Spinal cord (tissue), 10 donors: ENCODE measurements around the gene SETD2. TPM values are rescaled to one million over a fixed set of nuclear protein-coding genes. Genes with fewer than 3 reads are reported as not detected.

ENCODE experiments used
- DNase-seq, 6 donors: peaks; one replicate each; pipeline versions ENCODE4 v3.0.0 to v3.0.0-alpha.2; 2013 to 2015; ENCODE audit warnings: low spot score in 6 of 6, low read depth in 4 of 6
- H3K27ac ChIP-seq: one replicate; pipeline ENCODE4 v1.5.1; 2013; ENCODE audit warnings: low read depth, low read length, control low read depth
- H3K27me3 ChIP-seq: one replicate; pipeline ENCODE4 v1.6.1; 2013; ENCODE audit warnings: low read length; ENCODE audit not compliant: control insufficient read depth, insufficient read depth
- H3K36me3 ChIP-seq: one replicate; pipeline ENCODE4 v1.6.1; 2013; ENCODE audit warnings: low read length; ENCODE audit not compliant: control insufficient read depth, insufficient read depth
- H3K4me1 ChIP-seq: one replicate; pipeline ENCODE4 v1.6.1; 2013; ENCODE audit warnings: low read length; ENCODE audit not compliant: control insufficient read depth, insufficient read depth
- H3K4me3 ChIP-seq: one replicate; pipeline ENCODE4 v1.5.1; 2013; ENCODE audit warnings: low read depth, low read length, control low read depth
- H3K9me3 ChIP-seq: one replicate; pipeline ENCODE4 v1.6.1; 2013; ENCODE audit warnings: low read length; ENCODE audit not compliant: control insufficient read depth, insufficient read depth
- WGBS: methylation state at CpG from one replicate; pipeline ENCODE4 v1.1.5; 2013; ENCODE audit warnings: missing lambda C conversion rate; ENCODE audit not compliant: insufficient coverage; 5-methylcytosine and 5-hydroxymethylcytosine counted together
- polyA plus RNA-seq, 2 donors: library from polyadenylated mRNA; unstranded; fragments of 120-200 nt; gene quantifications; one replicate each; pipeline ENCODE4 v1.2.1, GENCODE V29; 2013; ENCODE audit not compliant: insufficient read length in 2 of 2
- total RNA-seq, 2 donors: library from RNA; depleted of rRNA in 1 of 2; stranded (reverse); fragments of 120-200 nt in 1 of 2; fragments of >200 nt in 1 of 2; gene quantifications; one replicate each; pipeline versions ENCODE4 v1.2.3 to v1.2.4, GENCODE V29; 2013 to 2014
- donor health status: healthy.

The SETD2 gene
- total and polyA plus RNA-seq, 4 donors = 39.9 to 72.0 (median 51.0) TPM

- Histone ChIP-seq H3K4me1 (no peaks in the 10 kb centered on the region), H3K27ac (no peak overlapping the region), H3K9me3 (no peaks in the 10 kb centered on the region), H3K4me3 (no peak overlapping the region), H3K27me3 (no peaks in the 10 kb centered on the region), H3K36me3 (peaks cover 87% of the 10 kb centered on the region)
- WGBS = 95% methylated on average over 14 of the region's 14 CpGs
- no peak for DNase-seq
Observed at GRCh38 chr3:46999516-47000197, 164.3 kb downstream of the SETD2 start.

- H3K4me1 ChIP-seq = no peaks in the 10 kb centered on the region
- no peak overlapping the region for H3K4me3 ChIP-seq
- peaks cover 83% of the 10 kb centered on the region for H3K36me3 ChIP-seq
- H3K9me3 ChIP-seq = no peaks in the 10 kb centered on the region
- H3K27me3 ChIP-seq = no peaks in the 10 kb centered on the region
- WGBS = 80% methylated on average over 22 of the region's 22 CpGs
- DNase-seq = no peak
- no peak overlapping the region for H3K27ac ChIP-seq
Observed at GRCh38 chr3:46998852-46999515, 164.9 kb downstream of the SETD2 start.

GRCh38 chr3:46998121-46998851 lies 165.6 kb downstream of the SETD2 start:
- no peak overlapping the region for H3K4me3 ChIP-seq
- DNase-seq = peak in 2 of 6 donors; percentile 14 to 38
- H3K27ac ChIP-seq = no peak overlapping the region
- no peaks in the 10 kb centered on the region for H3K27me3 ChIP-seq
- no peaks in the 10 kb centered on the region for H3K9me3 ChIP-seq
- H3K36me3 ChIP-seq = peaks cover 76% of the 10 kb centered on the region
- WGBS = 57% methylated on average over 27 of the region's 27 CpGs
- no peaks in the 10 kb centered on the region for H3K4me1 ChIP-seq

- H3K27ac ChIP-seq = no peak overlapping the region
- peaks cover 69% of the 10 kb centered on the region for H3K36me3 ChIP-seq
- H3K4me1 ChIP-seq = no peaks in the 10 kb centered on the region
- no peaks in the 10 kb centered on the region for H3K27me3 ChIP-seq
- no peaks in the 10 kb centered on the region for H3K9me3 ChIP-seq
- H3K4me3 ChIP-seq = no peak overlapping the region
- DNase-seq = no peak
- 84% methylated on average over 13 of the region's 13 CpGs for WGBS
Observed at GRCh38 chr3:46997453-46998091, 166.3 kb downstream of the SETD2 start.

GRCh38 chr3:46996689-46997452 lies 167.0 kb downstream of the SETD2 start:
- H3K4me1 ChIP-seq = no peaks in the 10 kb centered on the region
- DNase-seq = no peak
- 84% methylated on average over 10 of the region's 12 CpGs for WGBS
- no peak overlapping the region for H3K4me3 ChIP-seq
- H3K36me3 ChIP-seq = peaks cover 67% of the 10 kb centered on the region
- H3K27me3 ChIP-seq = no peaks in the 10 kb centered on the region
- no peak overlapping the region for H3K27ac ChIP-seq
- no peaks in the 10 kb centered on the region for H3K9me3 ChIP-seq

GRCh38 chr3:46995901-46996562 lies 167.9 kb downstream of the SETD2 start:
- H3K27ac ChIP-seq = no peak overlapping the region

GRCh38 chr3:46994801-46995731 lies 168.8 kb downstream of the SETD2 start:
- H3K4me1 ChIP-seq = peaks cover 4% of the 10 kb centered on the region
- H3K36me3 ChIP-seq = peaks cover 68% of the 10 kb centered on the region
- H3K27ac ChIP-seq = no peak overlapping the region
- WGBS = 89% methylated on average over 29 of the region's 29 CpGs
- no peak overlapping the region for H3K4me3 ChIP-seq
- no peak for DNase-seq
- H3K27me3 ChIP-seq = no peaks in the 10 kb centered on the region
- no peaks in the 10 kb centered on the region for H3K9me3 ChIP-seq

More at GRCh38 chr3:46995901-46996562, 167.9 kb downstream of the SETD2 start:
- Histone ChIP-seq H3K4me3 (no peak overlapping the region), H3K27me3 (no peaks in the 10 kb centered on the region), H3K36me3 (peaks cover 67% of the 10 kb centered on the region), H3K9me3 (no peaks in the 10 kb centered on the region), H3K4me1 (peaks cover 4% of the 10 kb centered on the region)
- 88% methylated on average over 21 of the region's 22 CpGs for WGBS
- no peak for DNase-seq

GRCh38 chr3:46993986-46994385 lies 169.9 kb downstream of the SETD2 start:
- Histone ChIP-seq H3K4me1 (peaks cover 4% of the 10 kb centered on the region), H3K27ac (no peak overlapping the region), H3K27me3 (no peaks in the 10 kb centered on the region), H3K36me3 (peaks cover 63% of the 10 kb centered on the region), H3K4me3 (no peak overlapping the region), H3K9me3 (no peaks in the 10 kb centered on the region)
- no peak for DNase-seq
- 91% methylated on average over 7 of the region's 7 CpGs for WGBS
